ENCODE results near the gene GIN1. TPM values are rescaled to one million over a fixed set of nuclear protein-coding genes. Genes with fewer than 3 reads are reported as not detected.
"Not testable (repeated sequence)": the region's sequence is repeated elsewhere in the genome, so short reads cannot be mapped to it uniquely, and the experiment has no call there.

Gene GIN1
- total RNA-seq, 1 donor from 2014 or later = 11.0 TPM

GRCh38 chr5:103111468-103111867 lies 8.5 kb downstream of the GIN1 start:
- no peak for DNase-seq (ENCODE audit: low read depth)

GRCh38 chr5:103110403-103110802 lies 9.5 kb downstream of the GIN1 start:
- no peak for DNase-seq (ENCODE audit: low read depth)

- DNase-seq (ENCODE audit: low read depth) = no peak
Measured at GRCh38 chr5:103109277-103109676, 10.7 kb downstream of the GIN1 start.

- no peak for DNase-seq (ENCODE audit: low read depth)
Measured at GRCh38 chr5:103108086-103108485, 11.9 kb downstream of the GIN1 start.

GRCh38 chr5:103102234-103102633 lies 17.7 kb downstream of the GIN1 start:
- DNase-seq (ENCODE audit: low read depth) = no peak

- no peak for DNase-seq (ENCODE audit: low read depth)
Measured at GRCh38 chr5:103101079-103101750, 18.7 kb downstream of the GIN1 start.

GRCh38 chr5:103098993-103099392 lies 20.9 kb downstream of the GIN1 start:
- DNase-seq (ENCODE audit: low read depth) = no peak

GRCh38 chr5:103094737-103095136 lies 25.2 kb downstream of the GIN1 start:
- peak; percentile 7 for DNase-seq (ENCODE audit: low read depth)

GRCh38 chr5:103093727-103094126 lies 26.2 kb downstream of the GIN1 start:
- DNase-seq (ENCODE audit: low read depth) = no peak

GRCh38 chr5:103092676-103093075 lies 27.3 kb downstream of the GIN1 start:
- DNase-seq (ENCODE audit: low read depth) = no peak

- no peak for DNase-seq (ENCODE audit: low read depth)
Measured at GRCh38 chr5:103090791-103091190, 29.1 kb downstream of the GIN1 start.

GRCh38 chr5:103089272-103089671 lies 30.7 kb downstream of the GIN1 start:
- DNase-seq (ENCODE audit: low read depth) = no peak

- no peak for DNase-seq (ENCODE audit: low read depth)
Measured at GRCh38 chr5:103086547-103086946, 33.4 kb downstream of the GIN1 start.

GRCh38 chr5:103079796-103080195 lies 40.1 kb downstream of the GIN1 start:
- no peak for DNase-seq (ENCODE audit: low read depth)

GRCh38 chr5:103075442-103075841 lies 44.5 kb downstream of the GIN1 start:
- DNase-seq (ENCODE audit: low read depth) = no peak

- not testable (repeated sequence) for DNase-seq (ENCODE audit: low read depth)
Measured at GRCh38 chr5:103073500-103073899, 46.4 kb downstream of the GIN1 start.

GRCh38 chr5:103066326-103066725 lies 53.6 kb downstream of the GIN1 start:
- DNase-seq (ENCODE audit: low read depth) = no peak

- DNase-seq (ENCODE audit: low read depth) = peak; percentile 38
Measured at GRCh38 chr5:103060424-103060954, 59.4 kb downstream of the GIN1 start.

- no peak for DNase-seq (ENCODE audit: low read depth)
Measured at GRCh38 chr5:103059525-103059924, 60.4 kb downstream of the GIN1 start.

- peak; percentile 64 for DNase-seq (ENCODE audit: low read depth)
Measured at GRCh38 chr5:103057208-103058130, 62.5 kb downstream of the GIN1 start.

GRCh38 chr5:103046706-103047105 lies 73.2 kb downstream of the GIN1 start:
- DNase-seq (ENCODE audit: low read depth) = not testable (repeated sequence)

GRCh38 chr5:103041071-103041676 lies 78.8 kb downstream of the GIN1 start:
- peak; percentile 67 for DNase-seq (ENCODE audit: low read depth)

All from renal cortical epithelial cell (primary cell).